Stimulated activated naive CD8-positive, alpha-beta T cell treated with anti-CD3 and anti-CD28 coated beads, Interleukin-15, amount 100 ng/mL, for 72 hours (primary cell): ENCODE data around the gene ADAM11.
"Not testable (repeated sequence)": the region's sequence is repeated elsewhere in the genome, so short reads cannot be mapped to it uniquely, and the experiment has no call there.

Experiments used
- ATAC-seq: fragments of 150-1000 bp; cut with Tn5 transposase; 2 replicates; pipeline ENCODE4 v1.10.0; 2021; ENCODE audit warnings: mild to moderate bottlenecking, moderate library complexity
- DNase-seq, 2 donors: peaks; one replicate each; pipeline ENCODE4 v3.0.0; 2021 to 2022
- H3K27ac Mint-ChIP-seq, 2 donors: one replicate each; pipeline ENCODE4 v1.8.0; 2022; ENCODE audit warnings: mild to moderate bottlenecking in 2 of 2, mixed read lengths in 2 of 2, moderate library complexity in 2 of 2
- H3K27me3 Mint-ChIP-seq: one replicate; pipeline ENCODE4 v1.8.0; 2022; ENCODE audit warnings: mixed read lengths
- H3K4me1 Mint-ChIP-seq: one replicate; pipeline ENCODE4 v1.8.0; 2022; ENCODE audit warnings: mild to moderate bottlenecking, mixed read lengths
- H3K4me3 Mint-ChIP-seq, 2 donors: one replicate each; pipeline ENCODE4 v1.8.0; 2022; ENCODE audit warnings: mild to moderate bottlenecking in 2 of 2, mixed read lengths in 2 of 2, moderate library complexity in 1 of 2
- H3K9me3 Mint-ChIP-seq, 2 donors: one replicate each; pipeline ENCODE4 v1.8.0; 2022; ENCODE audit warnings: mixed read lengths in 2 of 2

Gene ADAM11

GRCh38 chr17:44794851-44795413 is 36.1 kb downstream of the ADAM11 start:
- Mint-ChIP-seq H3K27ac (no peak overlapping the region), H3K4me1 (peaks cover 12% of the 10 kb centered on the region), H3K4me3 (no peak overlapping the region), H3K27me3 (no peaks in the 10 kb centered on the region), H3K9me3 (no peaks in the 10 kb centered on the region)
- ATAC-seq (peak; percentile 18), DNase-seq (no peak)

- no peak overlapping the region for H3K4me3 Mint-ChIP-seq
- no peak for ATAC-seq
- no peak for DNase-seq
- no peak overlapping the region for H3K27ac Mint-ChIP-seq
- no peaks in the 10 kb centered on the region for H3K27me3 Mint-ChIP-seq
- H3K9me3 Mint-ChIP-seq: no peaks in the 10 kb centered on the region
- peaks cover 12% of the 10 kb centered on the region for H3K4me1 Mint-ChIP-seq
Measured at GRCh38 chr17:44795421-44795820, 36.6 kb downstream of the ADAM11 start.

GRCh38 chr17:44795928-44796327 is 37.1 kb downstream of the ADAM11 start:
- H3K4me1 Mint-ChIP-seq: peaks cover 12% of the 10 kb centered on the region
- no peaks in the 10 kb centered on the region for H3K9me3 Mint-ChIP-seq
- ATAC-seq: no peak
- no peak overlapping the region for H3K4me3 Mint-ChIP-seq
- DNase-seq: no peak
- no peak overlapping the region for H3K27ac Mint-ChIP-seq
- H3K27me3 Mint-ChIP-seq: no peaks in the 10 kb centered on the region

GRCh38 chr17:44796731-44797130 is 37.9 kb downstream of the ADAM11 start:
- H3K4me1 Mint-ChIP-seq: peaks cover 12% of the 10 kb centered on the region
- ATAC-seq: no peak
- DNase-seq: no peak
- no peak overlapping the region for H3K27ac Mint-ChIP-seq
- H3K4me3 Mint-ChIP-seq: no peak overlapping the region
- H3K9me3 Mint-ChIP-seq: no peaks in the 10 kb centered on the region
- H3K27me3 Mint-ChIP-seq: no peaks in the 10 kb centered on the region

GRCh38 chr17:44797802-44798201 is 39.0 kb downstream of the ADAM11 start:
- Mint-ChIP-seq H3K27me3 (no peaks in the 10 kb centered on the region), H3K4me3 (no peak overlapping the region), H3K4me1 (peaks cover 12% of the 10 kb centered on the region), H3K27ac (peak overlapping the region in 1 of 2 donors; percentile 37), H3K9me3 (no peaks in the 10 kb centered on the region)
- DNase-seq (no peak), ATAC-seq (no peak)

- H3K4me3 Mint-ChIP-seq: no peak overlapping the region
- H3K27ac Mint-ChIP-seq: no peak overlapping the region
- no peaks in the 10 kb centered on the region for H3K9me3 Mint-ChIP-seq
- DNase-seq (no peak), ATAC-seq (no peak)
- H3K4me1 Mint-ChIP-seq: peaks cover 12% of the 10 kb centered on the region
- no peaks in the 10 kb centered on the region for H3K27me3 Mint-ChIP-seq
Measured at GRCh38 chr17:44798356-44798755, 39.6 kb downstream of the ADAM11 start.

GRCh38 chr17:44801880-44802279 is 43.1 kb downstream of the ADAM11 start:
- no peaks in the 10 kb centered on the region for H3K9me3 Mint-ChIP-seq
- peak overlapping the region in 1 of 2 donors; percentile 68 for H3K27ac Mint-ChIP-seq
- H3K4me1 Mint-ChIP-seq: no peaks in the 10 kb centered on the region
- ATAC-seq: no peak
- no peak for DNase-seq
- H3K27me3 Mint-ChIP-seq: no peaks in the 10 kb centered on the region
- H3K4me3 Mint-ChIP-seq: no peak overlapping the region

- DNase-seq (no peak), ATAC-seq (no peak)
- H3K27me3 Mint-ChIP-seq: no peaks in the 10 kb centered on the region
- H3K9me3 Mint-ChIP-seq: no peaks in the 10 kb centered on the region
- no peaks in the 10 kb centered on the region for H3K4me1 Mint-ChIP-seq
- H3K27ac Mint-ChIP-seq: no peak overlapping the region
- no peak overlapping the region for H3K4me3 Mint-ChIP-seq
Measured at GRCh38 chr17:44804302-44805089, 45.7 kb downstream of the ADAM11 start.

GRCh38 chr17:44807093-44807816 is 48.5 kb downstream of the ADAM11 start:
- no peak for ATAC-seq

GRCh38 chr17:44807817-44808155 is 49.0 kb downstream of the ADAM11 start:
- Mint-ChIP-seq H3K4me3 (no peak overlapping the region), H3K9me3 (no peaks in the 10 kb centered on the region), H3K27ac (no peak overlapping the region), H3K27me3 (no peaks in the 10 kb centered on the region), H3K4me1 (no peaks in the 10 kb centered on the region)
- ATAC-seq: no peak
- no peak for DNase-seq

More at GRCh38 chr17:44807093-44807816, 48.5 kb downstream of the ADAM11 start:
- Mint-ChIP-seq H3K4me3 (no peak overlapping the region), H3K27me3 (no peaks in the 10 kb centered on the region), H3K9me3 (no peaks in the 10 kb centered on the region), H3K27ac (no peak overlapping the region), H3K4me1 (no peaks in the 10 kb centered on the region)
- no peak for DNase-seq

- Mint-ChIP-seq H3K9me3 (no peaks in the 10 kb centered on the region), H3K27me3 (no peaks in the 10 kb centered on the region), H3K4me1 (no peaks in the 10 kb centered on the region), H3K4me3 (no peak overlapping the region), H3K27ac (no peak overlapping the region)
- ATAC-seq: no peak
- DNase-seq: no peak
Measured at GRCh38 chr17:44808156-44808555, 49.4 kb downstream of the ADAM11 start.

GRCh38 chr17:44808656-44809388 is 50.0 kb downstream of the ADAM11 start:
- not testable (repeated sequence) for DNase-seq, ATAC-seq, H3K9me3 Mint-ChIP-seq, H3K4me3 Mint-ChIP-seq, H3K27me3 Mint-ChIP-seq, H3K27ac Mint-ChIP-seq, H3K4me1 Mint-ChIP-seq

GRCh38 chr17:44812263-44812662 is 53.5 kb downstream of the ADAM11 start:
- no peaks in the 10 kb centered on the region for H3K4me1 Mint-ChIP-seq
- H3K27ac Mint-ChIP-seq: no peak overlapping the region
- DNase-seq (no peak), ATAC-seq (no peak)
- no peaks in the 10 kb centered on the region for H3K9me3 Mint-ChIP-seq
- no peak overlapping the region for H3K4me3 Mint-ChIP-seq
- H3K27me3 Mint-ChIP-seq: no peaks in the 10 kb centered on the region

GRCh38 chr17:44818508-44818907 is 59.7 kb downstream of the ADAM11 start:
- not testable (repeated sequence) for ATAC-seq, H3K4me1 Mint-ChIP-seq, H3K27ac Mint-ChIP-seq, H3K4me3 Mint-ChIP-seq, H3K27me3 Mint-ChIP-seq, DNase-seq, H3K9me3 Mint-ChIP-seq

GRCh38 chr17:44820631-44821212 is 61.9 kb downstream of the ADAM11 start:
- DNase-seq: no peak
- Mint-ChIP-seq H3K9me3 (no peaks in the 10 kb centered on the region), H3K4me1 (no peaks in the 10 kb centered on the region), H3K27ac (no peak overlapping the region), H3K4me3 (no peak overlapping the region), H3K27me3 (peaks cover 15% of the 10 kb centered on the region)
- no peak for ATAC-seq
